Hepatocyte (in vitro differentiated cells): ENCODE measurements around the gene OMA1. TPM values are rescaled to one million over a fixed set of nuclear protein-coding genes. Genes with fewer than 3 reads are reported as not detected.

ENCODE experiments used
- DNase-seq: peaks from one replicate; pipeline ENCODE4 v3.0.0-alpha.2; 2016; ENCODE audit warnings: low spot score
- H2AFZ ChIP-seq: fragments of 200-600 bp; sonication (generic); 2 replicates; pipeline ENCODE4 v1.6.0; 2016; ENCODE audit warnings: antibody characterized with exemption, mild to moderate bottlenecking
- H3K27ac ChIP-seq: fragments of 200-600 bp; sonication (generic); 2 replicates; pipeline ENCODE4 v1.5.1; 2016; ENCODE audit warnings: mild to moderate bottlenecking
- H3K27me3 ChIP-seq: fragments of 200-600 bp; sonication (generic); 2 replicates; pipeline ENCODE4 v1.6.1; 2016
- H3K36me3 ChIP-seq: fragments of 200-600 bp; sonication (generic); replicated peaks from 2 replicates; pipeline ENCODE4 v1.5.1; 2016; ENCODE audit warnings: low read depth; ENCODE audit not compliant: insufficient read depth
- H3K4me1 ChIP-seq: fragments of 200-600 bp; sonication (generic); 2 replicates; pipeline ENCODE4 v1.5.1; 2016; ENCODE audit warnings: mild to moderate bottlenecking, moderate library complexity; ENCODE audit not compliant: insufficient read depth
- H3K4me2 ChIP-seq: fragments of 200-600 bp; sonication (generic); 2 replicates; pipeline ENCODE4 v1.6.0; 2016
- H3K4me3 ChIP-seq: fragments of 200-600 bp; sonication (generic); 2 replicates; pipeline ENCODE4 v1.5.1; 2016; ENCODE audit warnings: mild to moderate bottlenecking
- H3K79me2 ChIP-seq: fragments of 200-600 bp; sonication (generic); 2 replicates; pipeline ENCODE4 v1.6.0; 2017; ENCODE audit warnings: mild to moderate bottlenecking
- H3K9me2 ChIP-seq: fragments of 200-600 bp; sonication (generic); replicated peaks from 2 replicates; pipeline ENCODE4 v1.6.0; 2017; ENCODE audit warnings: mild to moderate bottlenecking; ENCODE audit not compliant: insufficient read depth
- H3K9me3 ChIP-seq: fragments of 200-600 bp; sonication (generic); 2 replicates; pipeline ENCODE4 v1.5.1; 2016; ENCODE audit warnings: low read depth, mild to moderate bottlenecking
- H4K20me1 ChIP-seq: fragments of 200-600 bp; sonication (generic); 2 replicates; pipeline ENCODE4 v1.6.0; 2016; ENCODE audit warnings: mild to moderate bottlenecking; ENCODE audit not compliant: insufficient read depth, poor library complexity, severe bottlenecking
- EZH2 ChIP-seq: fragments of 200-600 bp; sonication (generic); IDR thresholded peaks from 2 replicates; pipeline ENCODE4 v1.6.1; 2016; ENCODE audit warnings: antibody characterized with exemption, mild to moderate bottlenecking, borderline replicate concordance
- EZH2phosphoT487 ChIP-seq: fragments of 200-600 bp; sonication (generic); IDR thresholded peaks from one replicate; pipeline ENCODE4 v1.6.1; 2018; ENCODE audit warnings: antibody characterized with exemption, mild to moderate bottlenecking, low read depth, moderate library complexity; ENCODE audit not compliant: unreplicated experiment, severe bottlenecking
- WGBS: methylation state at CpG from one replicate; pipeline ENCODE4 v1.1.6; 2016; ENCODE audit warnings: low lambda C conversion rate; ENCODE audit errors: missing lambda C conversion rate; 5-methylcytosine and 5-hydroxymethylcytosine counted together
- polyA plus RNA-seq: library from polyadenylated mRNA; unstranded; fragments of >200 nt; fragmentation: Nextera tagmentation; extraction: Ambion mirVana; gene quantifications from 2 replicates; pipeline ENCODE4 v1.2.1, GENCODE V29; 2016
- total RNA-seq: library from RNA; depleted of rRNA; stranded (reverse); fragments of >200 nt; gene quantifications from 2 replicates; pipeline ENCODE4 v1.2.3, GENCODE V29; 2014
- TF ChIP-seq, protein P1 (sequence below): fragments of 200-600 bp; sonication (generic); IDR thresholded peaks from 2 replicates; pipeline ENCODE4 v1.5.1; 2016; ENCODE audit warnings: antibody characterized with exemption, mild to moderate bottlenecking; ENCODE audit not compliant: poor library complexity

The OMA1 gene
- total RNA-seq, result 26.8 and 36.0 TPM in 2 replicates
- 13.7 and 19.7 TPM in 2 replicates for polyA plus RNA-seq

- Histone ChIP-seq H3K36me3 (no peaks in the 10 kb centered on the region), H2AFZ (peak within 1 kb of the TSS; percentile 61), H3K9me2 (no peaks in the 10 kb centered on the region), H3K9me3 (no peaks in the 10 kb centered on the region), H4K20me1 (no peaks in the 10 kb centered on the region), H3K4me1 (peaks cover 16% of the 10 kb centered on the region), H3K79me2 (peaks cover 14% of the 10 kb centered on the region), H3K27ac (peak within 1 kb of the TSS; percentile 97), H3K27me3 (no peaks in the 10 kb centered on the region), H3K4me2 (peak within 1 kb of the TSS; percentile 87), H3K4me3 (peak within 1 kb of the TSS; percentile 47)
- TF ChIP-seq EZH2phosphoT487 (no peak), EZH2 (no peak)
- TF ChIP-seq, protein P1, sequence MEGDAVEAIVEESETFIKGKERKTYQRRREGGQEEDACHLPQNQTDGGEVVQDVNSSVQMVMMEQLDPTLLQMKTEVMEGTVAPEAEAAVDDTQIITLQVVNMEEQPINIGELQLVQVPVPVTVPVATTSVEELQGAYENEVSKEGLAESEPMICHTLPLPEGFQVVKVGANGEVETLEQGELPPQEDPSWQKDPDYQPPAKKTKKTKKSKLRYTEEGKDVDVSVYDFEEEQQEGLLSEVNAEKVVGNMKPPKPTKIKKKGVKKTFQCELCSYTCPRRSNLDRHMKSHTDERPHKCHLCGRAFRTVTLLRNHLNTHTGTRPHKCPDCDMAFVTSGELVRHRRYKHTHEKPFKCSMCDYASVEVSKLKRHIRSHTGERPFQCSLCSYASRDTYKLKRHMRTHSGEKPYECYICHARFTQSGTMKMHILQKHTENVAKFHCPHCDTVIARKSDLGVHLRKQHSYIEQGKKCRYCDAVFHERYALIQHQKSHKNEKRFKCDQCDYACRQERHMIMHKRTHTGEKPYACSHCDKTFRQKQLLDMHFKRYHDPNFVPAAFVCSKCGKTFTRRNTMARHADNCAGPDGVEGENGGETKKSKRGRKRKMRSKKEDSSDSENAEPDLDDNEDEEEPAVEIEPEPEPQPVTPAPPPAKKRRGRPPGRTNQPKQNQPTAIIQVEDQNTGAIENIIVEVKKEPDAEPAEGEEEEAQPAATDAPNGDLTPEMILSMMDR, result peak; percentile 99
- DNase-seq, result peak; percentile 99
- 4% methylated on average over 34 of the region's 46 CpGs for WGBS
Measured at GRCh38 chr1:58546520-58547308, at the start of gene OMA1. Gene OMA1 (minus strand): TSS chr1:58546726. CDS start chr1:58539294, 7,432 bp downstream.

DNA sequence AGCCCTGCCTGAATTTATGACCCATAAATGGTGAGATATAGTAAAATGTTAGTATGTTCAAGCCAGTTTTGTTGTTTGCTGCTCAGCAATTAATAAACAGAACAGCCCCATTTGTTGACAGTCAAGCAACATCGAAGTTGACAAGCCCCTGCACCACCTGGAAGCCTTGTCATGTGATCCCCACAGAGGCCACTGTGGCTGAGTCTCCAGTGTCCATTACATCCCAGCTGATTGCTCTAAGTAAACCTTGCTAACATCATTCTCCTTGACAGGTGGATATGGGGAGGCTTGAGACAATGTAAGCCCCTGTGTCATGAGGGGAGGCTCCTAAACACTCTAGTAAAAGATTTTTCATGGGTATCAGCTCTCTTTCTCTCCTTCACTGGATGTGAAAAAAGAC lies 48.0 kb upstream of the OMA1 start:
- 74% methylated on average over 1 of the region's 1 CpG for WGBS
- TF ChIP-seq EZH2 (no peak), EZH2phosphoT487 (no peak)
- TF ChIP-seq, protein P1, result no peak
- no peaks in the 10 kb centered on the region for H3K27me3 ChIP-seq
- H3K4me1 ChIP-seq, result no peaks in the 10 kb centered on the region
- H3K9me3 ChIP-seq, result no peaks in the 10 kb centered on the region
- H2AFZ ChIP-seq, result no peak overlapping the region
- no peak overlapping the region for H3K4me3 ChIP-seq
- no peak overlapping the region for H3K27ac ChIP-seq
- no peaks in the 10 kb centered on the region for H4K20me1 ChIP-seq
- H3K4me2 ChIP-seq, result no peak overlapping the region
- H3K36me3 ChIP-seq, result no peaks in the 10 kb centered on the region
- no peaks in the 10 kb centered on the region for H3K79me2 ChIP-seq
- DNase-seq, result no peak
- H3K9me2 ChIP-seq, result no peaks in the 10 kb centered on the region

DNA sequence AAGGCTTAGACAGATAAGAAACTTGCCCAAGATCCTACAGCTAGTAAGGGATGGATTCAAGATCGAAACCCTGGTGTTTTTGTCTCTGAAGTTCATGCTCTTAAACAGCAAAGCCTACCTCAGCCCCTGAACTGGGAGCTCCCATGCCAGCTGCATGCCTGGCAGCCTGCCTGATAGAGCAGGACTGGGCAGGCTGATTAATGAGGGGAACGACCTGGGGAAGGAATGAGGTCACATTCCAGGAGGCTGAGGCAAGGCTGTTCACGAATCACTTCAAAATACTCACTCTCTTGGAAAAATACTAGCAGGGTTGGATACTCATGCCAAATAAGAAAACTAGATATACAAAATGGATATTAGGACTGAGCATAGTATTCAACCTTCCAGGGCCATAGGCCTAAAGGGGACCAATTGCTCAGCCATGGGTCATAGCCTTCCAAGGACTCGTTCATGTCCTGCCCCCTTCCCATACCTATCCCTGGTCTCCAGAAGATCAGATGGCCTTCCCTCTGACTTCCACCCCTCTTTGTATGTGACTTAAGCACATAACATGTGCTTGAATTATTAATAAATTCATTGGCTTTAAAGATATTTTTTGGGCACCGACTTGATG lies 46.1 kb upstream of the OMA1 start:
- Histone ChIP-seq H3K27me3 (no peaks in the 10 kb centered on the region), H3K9me3 (no peaks in the 10 kb centered on the region), H3K4me3 (no peak overlapping the region), H2AFZ (no peak overlapping the region), H4K20me1 (no peaks in the 10 kb centered on the region), H3K79me2 (no peaks in the 10 kb centered on the region), H3K9me2 (no peaks in the 10 kb centered on the region), H3K4me2 (no peak overlapping the region), H3K36me3 (no peaks in the 10 kb centered on the region), H3K4me1 (no peaks in the 10 kb centered on the region), H3K27ac (peak overlapping the region; percentile 11)
- TF ChIP-seq, protein P1, result no peak
- TF ChIP-seq EZH2phosphoT487 (no peak), EZH2 (no peak)
- 61% methylated on average over 5 of the region's 5 CpGs for WGBS
- DNase-seq, result peak; percentile 53
